GM10847 (cell line): ENCODE data around the gene MGMT.

ENCODE experiments used
- POLR2A ChIP-seq: IDR thresholded peaks from 2 replicates; pipeline ENCODE4 v1.6.1; 2011; ENCODE audit not compliant: insufficient read length; ENCODE audit errors: extremely low read depth

MGMT gene

GRCh38 chr10:129771991-129772431 is 305.0 kb downstream of the MGMT start:
- no peak for TF ChIP-seq POLR2A

- no peak for TF ChIP-seq POLR2A
Observed at GRCh38 chr10:129772468-129773358, 305.7 kb downstream of the MGMT start.

GRCh38 chr10:129773359-129773990 is 306.4 kb downstream of the MGMT start:
- no peak for TF ChIP-seq POLR2A

- no peak for TF ChIP-seq POLR2A
Observed at GRCh38 chr10:129774082-129774735, 307.2 kb downstream of the MGMT start.

- TF ChIP-seq POLR2A, result no peak
Observed at GRCh38 chr10:129774736-129775401, 307.8 kb downstream of the MGMT start.

GRCh38 chr10:129775681-129776080 is 308.6 kb downstream of the MGMT start:
- no peak for TF ChIP-seq POLR2A

GRCh38 chr10:129777687-129778086 is 310.6 kb downstream of the MGMT start:
- TF ChIP-seq POLR2A, result no peak

- no peak for TF ChIP-seq POLR2A
Observed at GRCh38 chr10:129778571-129778970, 311.5 kb downstream of the MGMT start.

- TF ChIP-seq POLR2A, result no peak
Observed at GRCh38 chr10:129779126-129780111, 312.4 kb downstream of the MGMT start.

GRCh38 chr10:129780198-129780597 is 313.2 kb downstream of the MGMT start:
- TF ChIP-seq POLR2A, result no peak

GRCh38 chr10:129780901-129781795 is 314.1 kb downstream of the MGMT start:
- no peak for TF ChIP-seq POLR2A

- TF ChIP-seq POLR2A, result no peak
Observed at GRCh38 chr10:129784291-129784690, 317.2 kb downstream of the MGMT start.

GRCh38 chr10:129784891-129785290 is 317.9 kb downstream of the MGMT start:
- TF ChIP-seq POLR2A, result no peak

GRCh38 chr10:129785536-129785981 is 318.5 kb downstream of the MGMT start:
- TF ChIP-seq POLR2A, result no peak

GRCh38 chr10:129786216-129786615 is 319.2 kb downstream of the MGMT start:
- TF ChIP-seq POLR2A, result no peak
